ENCODE data around the gene SUPT6H.

- peak; percentile 35 for TF ChIP-seq RAD21 (IDR thresholded peaks at IDR 0.05; ENCODE audit: low read length)
- TF ChIP-seq REST (IDR thresholded peaks at IDR 0.05; ENCODE audit: low read depth, low read length): no peak
- TF ChIP-seq RFX5 (IDR thresholded peaks at IDR 0.05; ENCODE audit: low read length): no peak
- TF ChIP-seq CTCF (IDR thresholded peaks at IDR 0.05): no peak
- no peak for TF ChIP-seq EP300 (IDR thresholded peaks at IDR 0.05; ENCODE audit: borderline replicate concordance in 1 of 2, low read depth in 1 of 2, low read length in 1 of 2)
- TF ChIP-seq JUND (IDR thresholded peaks at IDR 0.05): no peak
- TF ChIP-seq GATA2 (CRISPR knock-in tag; IDR thresholded peaks at IDR 0.05): peak; percentile 59; the same call in 1 of the 2 replicates
- no peak for TF ChIP-seq ZBTB33 (IDR thresholded peaks at IDR 0.05; ENCODE audit: borderline replicate concordance, low read depth)
- TF ChIP-seq SMC3 (IDR thresholded peaks at IDR 0.05; ENCODE audit: low read depth, low read length): peak; percentile 18; the same call in 1 of the 2 replicates
- no peak for TF ChIP-seq NRF1 (IDR thresholded peaks at IDR 0.05; ENCODE audit: low read depth, low read length)
These were observed 44.7 kb downstream of the SUPT6H start for GRCh38 chr17:28706471-28707338.
